ENCODE data around the gene UNC93A.

GRCh38 chr6:167330750-167331149 is 39.6 kb downstream of the UNC93A start:
- TF ChIP-seq CTCF (IDR thresholded peaks at IDR 0.05; ENCODE audit: insufficient read depth, low read length, poor library complexity, severe bottlenecking) = no peak
- no peak for TF ChIP-seq EZH2phosphoT487 (conservative IDR thresholded peaks at IDR 0.05; ENCODE audit: low read length)

Measured in SU-DHL-6 (cell line).